GM19397 (cell line): ENCODE results near the gene NAA60.
"Not testable (repeated sequence)": the region's sequence is repeated elsewhere in the genome, so short reads cannot be mapped to it uniquely, and the experiment has no call there.

Experiments used
- ATAC-seq: cut with Tn5 transposase; IDR thresholded peaks from one replicate; pipeline ENCODE4 v1.9.1; 2021; ENCODE audit warnings: mild to moderate bottlenecking, moderate library complexity; ENCODE audit not compliant: unreplicated experiment

NAA60 gene

DNA sequence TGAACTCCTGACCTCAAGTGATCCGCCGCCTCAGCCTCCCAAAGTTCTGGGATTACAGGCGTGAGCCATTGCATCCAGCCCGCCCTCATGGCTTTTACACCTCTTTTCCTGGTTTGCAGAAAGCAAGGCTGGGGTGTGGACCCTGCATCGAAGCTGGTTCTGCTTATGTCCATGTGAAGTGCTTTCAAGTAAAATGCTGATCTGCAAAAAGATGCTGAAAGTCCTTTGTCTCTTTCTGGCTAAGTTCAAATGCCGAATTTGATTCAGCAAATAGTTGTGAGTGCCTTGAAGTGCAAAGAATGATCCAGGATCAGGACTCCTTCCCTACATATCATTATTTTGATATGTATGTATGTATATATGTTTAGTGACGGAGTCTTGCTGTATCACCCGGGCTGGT is 17.1 kb downstream of the NAA60 start:
- no peak for ATAC-seq

DNA sequence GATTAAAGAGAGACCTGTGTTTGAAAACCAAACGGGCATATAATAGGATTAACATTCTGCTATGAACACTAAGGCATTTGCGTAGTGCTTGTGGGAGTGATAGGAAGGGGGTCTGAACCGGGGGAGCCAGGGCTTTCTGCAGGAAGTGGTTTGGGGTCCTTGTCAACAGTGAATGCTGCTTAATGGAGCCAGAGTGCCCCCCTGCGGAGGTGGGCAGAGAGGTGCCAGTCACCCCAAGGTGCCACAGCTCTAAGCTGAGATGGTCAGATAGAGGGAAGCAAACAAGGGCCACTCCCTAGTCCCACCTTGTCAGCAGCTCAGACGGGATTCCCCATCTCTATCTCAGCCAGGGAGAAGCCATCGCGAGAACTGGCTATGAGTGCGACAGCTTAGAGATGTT is 17.7 kb downstream of the NAA60 start:
- no peak for ATAC-seq

DNA sequence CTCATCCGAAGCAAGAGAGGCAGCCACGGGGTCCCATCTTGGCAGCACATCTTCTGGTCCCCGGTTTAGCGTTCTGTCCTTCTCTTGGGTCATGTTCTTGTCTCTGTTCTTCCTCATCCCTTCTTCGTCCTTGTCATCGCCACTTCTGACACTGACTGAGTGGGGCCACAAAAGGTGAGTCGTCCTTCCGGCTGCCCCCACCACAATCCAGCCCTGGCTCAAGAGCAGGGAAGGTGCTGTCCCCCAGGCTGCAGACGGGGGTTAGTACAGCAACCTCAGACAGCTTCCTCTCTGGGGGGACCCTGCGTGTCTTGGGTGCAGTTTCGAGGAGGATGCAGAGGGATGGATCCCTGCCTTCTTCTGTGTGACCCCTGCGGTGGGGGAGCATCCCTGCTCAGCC is 21.8 kb downstream of the NAA60 start:
- ATAC-seq, result no peak

DNA sequence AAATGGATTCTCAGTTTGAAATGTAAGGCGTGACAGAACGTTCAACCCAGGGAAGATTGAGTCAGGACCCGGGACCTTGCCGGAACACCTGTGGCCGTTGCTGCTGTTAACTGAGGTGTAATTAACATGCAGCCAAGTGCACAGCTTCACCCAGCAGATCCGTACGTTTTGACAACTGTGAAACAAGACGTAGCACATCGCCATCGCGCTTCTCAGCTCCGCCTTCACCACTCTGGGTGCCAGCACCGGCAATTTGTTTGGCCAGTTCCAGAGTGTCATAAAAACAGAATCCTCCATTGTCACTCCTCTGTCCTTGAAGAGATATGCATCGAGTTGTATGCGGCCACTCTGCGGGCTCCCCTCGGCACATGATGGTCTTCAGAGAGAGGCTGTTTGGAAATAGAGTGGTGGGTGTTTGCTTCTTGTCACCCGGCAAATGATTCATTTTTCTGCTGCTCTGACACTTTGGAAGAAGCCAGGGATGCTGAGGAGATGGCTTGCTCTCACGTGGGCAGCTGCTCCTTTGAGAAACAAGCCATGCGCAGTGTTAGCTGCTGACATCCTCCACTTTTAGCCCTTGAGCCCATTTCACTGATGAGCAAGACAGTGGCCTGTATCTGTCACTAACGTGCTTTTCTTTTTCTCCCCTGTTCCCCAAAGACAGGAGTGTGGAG is 22.6 kb downstream of the NAA60 start:
- ATAC-seq, result no peak

DNA sequence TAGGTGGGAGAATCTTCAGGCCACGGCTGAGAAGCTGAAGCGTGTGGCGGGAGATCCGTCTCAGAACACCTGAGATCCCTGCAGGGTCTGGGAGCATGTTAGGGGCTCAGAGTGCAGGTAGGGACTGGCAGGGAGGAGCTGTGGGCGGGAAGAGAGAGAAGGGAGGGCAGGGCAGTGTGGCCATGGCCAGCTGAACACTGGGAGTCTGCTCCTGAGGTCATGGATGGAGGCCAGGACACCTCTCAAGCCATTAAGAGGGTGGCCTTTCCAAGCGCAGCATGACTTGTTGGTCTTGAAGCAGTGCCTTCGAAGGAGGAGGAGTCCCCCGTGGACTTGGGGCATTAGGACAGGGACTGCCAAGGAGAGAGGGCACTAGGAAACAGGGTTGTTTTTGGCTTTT is 23.7 kb downstream of the NAA60 start:
- ATAC-seq, result no peak

DNA sequence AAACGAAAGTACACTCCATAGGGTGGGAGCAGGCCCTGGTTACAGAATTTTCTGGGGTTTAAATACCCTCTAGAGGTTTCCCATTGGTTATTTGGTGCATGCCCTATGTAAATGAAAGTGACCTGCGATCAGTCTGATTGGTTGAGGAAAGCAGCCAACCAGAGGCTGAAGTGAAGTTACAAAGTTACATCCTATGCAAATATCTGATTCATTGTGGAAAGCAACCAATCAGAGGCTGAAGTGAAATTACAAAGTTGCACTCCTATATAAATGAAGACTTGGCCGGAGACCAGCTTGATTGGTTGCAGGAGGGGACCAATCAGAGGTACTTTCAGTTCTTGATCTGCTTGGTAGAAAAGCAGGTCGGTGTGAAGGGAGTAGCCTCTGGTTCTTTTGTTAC is 24.4 kb downstream of the NAA60 start:
- ATAC-seq, result no peak

DNA sequence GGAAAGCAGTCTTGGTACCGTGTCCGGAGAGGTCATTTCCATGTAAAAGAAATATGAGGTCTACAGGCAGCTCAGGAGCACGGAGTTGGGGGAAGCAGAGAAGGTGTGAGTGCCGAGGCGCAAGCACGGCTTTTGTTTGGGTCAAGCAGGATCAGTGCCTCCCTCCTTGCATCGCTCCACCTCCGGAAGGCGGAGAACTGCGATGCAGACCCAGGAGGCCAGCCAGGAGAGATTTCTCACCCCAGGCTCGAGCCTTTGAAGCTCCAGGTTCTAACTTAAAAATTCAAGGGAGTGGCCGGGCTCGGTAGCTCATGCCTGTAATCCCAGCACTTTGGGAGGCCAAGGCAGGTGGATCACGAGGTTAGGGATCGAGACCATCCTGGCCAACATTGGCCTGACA is 25.0 kb downstream of the NAA60 start:
- no peak for ATAC-seq

DNA sequence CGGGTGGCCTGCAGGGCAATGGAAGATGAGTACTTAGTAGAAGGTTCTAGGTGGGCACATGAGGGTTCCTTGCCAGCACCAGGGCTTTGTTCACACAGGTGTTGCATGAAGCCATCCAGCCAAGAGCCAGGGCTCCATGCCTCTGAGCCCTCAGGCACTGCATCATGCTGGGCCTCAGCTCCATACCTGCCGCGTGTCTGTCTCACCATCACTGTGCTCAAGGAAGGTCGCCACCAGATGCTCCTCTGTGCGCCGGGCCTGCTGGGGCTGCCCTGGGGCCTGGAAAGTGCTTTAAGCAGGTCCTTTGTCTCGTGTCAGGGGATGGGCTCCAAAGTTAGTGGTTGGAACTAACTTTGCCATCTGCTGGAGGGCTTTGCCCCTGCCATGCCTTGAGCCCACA is 26.3 kb downstream of the NAA60 start:
- no peak for ATAC-seq

DNA sequence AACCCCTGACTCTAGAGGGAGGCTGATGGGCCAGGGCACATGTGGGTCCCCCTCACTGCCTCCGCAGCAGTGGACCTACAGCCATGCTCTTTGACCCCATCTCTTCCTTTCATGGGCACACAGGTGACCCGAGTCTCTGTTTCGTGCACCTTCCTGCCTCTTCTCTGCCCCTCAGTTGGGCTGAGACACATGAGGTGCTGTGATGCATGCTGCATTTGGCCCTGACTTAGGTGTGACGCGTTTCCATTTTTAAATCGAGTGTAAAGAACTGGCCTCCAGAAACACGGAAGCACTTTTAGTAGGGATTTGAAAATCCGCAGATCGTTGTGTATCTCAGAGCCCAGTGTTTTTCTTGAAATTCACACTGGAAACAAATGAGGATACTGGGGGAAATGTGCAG is 27.2 kb downstream of the NAA60 start:
- ATAC-seq, result no peak

DNA sequence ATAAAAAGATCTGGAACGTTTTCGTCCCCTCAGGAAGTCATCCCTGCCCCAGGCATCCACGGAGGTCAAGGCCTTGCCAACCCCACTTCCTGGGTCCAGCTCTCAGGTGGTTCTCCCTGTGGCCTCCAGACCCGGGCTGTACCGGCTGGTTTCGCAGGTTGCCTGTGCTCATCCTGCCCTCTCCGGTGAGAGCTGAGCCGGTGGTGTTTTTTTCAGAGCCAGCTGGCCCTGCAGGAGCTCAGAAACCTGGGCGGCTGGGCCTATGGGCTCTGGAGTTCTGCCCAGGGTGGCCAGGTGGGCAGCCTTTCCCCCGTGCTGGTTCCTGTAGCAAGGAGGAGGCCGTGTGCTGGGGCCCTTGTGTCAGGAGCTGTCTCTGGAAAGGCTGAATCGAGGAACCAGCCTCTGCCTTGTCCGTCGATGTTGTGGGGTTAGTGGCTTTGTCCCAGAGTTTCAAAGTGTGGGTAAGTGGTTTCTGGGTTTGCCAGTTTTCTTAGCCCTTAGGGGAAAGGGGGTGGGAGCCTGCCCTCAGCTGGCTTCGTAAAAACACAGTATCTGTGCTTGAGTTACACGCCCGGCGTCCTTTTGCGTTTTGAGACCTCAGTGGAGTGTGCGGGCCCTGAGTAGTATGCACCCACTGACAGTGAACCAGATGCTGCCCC is 28.2 kb downstream of the NAA60 start:
- ATAC-seq, result no peak

DNA sequence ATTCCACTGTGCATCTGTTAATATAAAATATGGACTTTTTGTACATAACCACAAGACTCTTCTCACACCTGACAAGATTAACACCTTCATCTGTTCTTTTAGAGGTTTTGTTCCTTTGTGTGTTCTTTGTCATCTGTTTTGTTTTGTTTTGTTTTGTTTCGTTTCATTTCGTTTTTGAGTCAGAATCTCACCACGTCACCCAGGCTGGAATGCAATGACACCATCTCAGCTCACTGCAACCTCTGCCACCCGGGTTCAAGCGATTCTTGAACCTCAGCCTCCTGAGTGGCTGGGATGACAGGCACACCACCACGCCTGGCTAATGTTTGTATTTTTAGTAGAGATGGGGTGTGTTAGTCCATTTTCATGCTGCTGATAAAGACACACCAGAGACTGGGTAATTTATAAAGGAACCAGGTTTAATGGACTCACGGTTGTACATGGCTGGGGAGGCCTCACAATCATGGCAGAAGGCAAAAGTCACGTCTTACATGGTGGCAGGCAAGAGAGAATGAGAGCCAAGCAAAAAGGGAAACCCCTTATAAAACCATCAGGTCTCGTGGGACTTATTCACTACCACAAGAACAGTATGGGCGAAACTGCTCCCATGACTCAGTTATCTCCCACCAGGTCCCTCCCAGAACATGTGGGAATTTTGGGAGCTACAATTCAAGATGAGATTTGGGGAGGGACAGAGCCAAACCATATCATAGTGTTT is 29.6 kb downstream of the NAA60 start:
- no peak for ATAC-seq

DNA sequence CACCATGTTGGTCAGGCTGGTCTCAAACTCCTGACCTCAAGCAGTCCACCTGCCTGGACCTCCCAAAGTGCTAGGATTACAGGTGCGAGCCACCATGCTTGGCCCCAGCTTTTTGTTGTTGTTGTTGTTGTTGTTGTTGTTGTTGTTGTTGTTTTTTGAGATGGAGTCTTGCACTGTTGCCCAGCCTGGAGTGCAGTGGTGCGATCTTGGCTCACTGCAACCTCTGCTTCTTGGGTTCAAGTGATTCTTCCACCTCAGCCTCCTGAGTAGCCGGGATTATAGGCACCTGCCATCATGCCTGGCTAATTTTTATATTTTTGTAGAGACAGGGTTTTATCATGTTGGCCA is 30.1 kb downstream of the NAA60 start:
- not testable (repeated sequence) for ATAC-seq

DNA sequence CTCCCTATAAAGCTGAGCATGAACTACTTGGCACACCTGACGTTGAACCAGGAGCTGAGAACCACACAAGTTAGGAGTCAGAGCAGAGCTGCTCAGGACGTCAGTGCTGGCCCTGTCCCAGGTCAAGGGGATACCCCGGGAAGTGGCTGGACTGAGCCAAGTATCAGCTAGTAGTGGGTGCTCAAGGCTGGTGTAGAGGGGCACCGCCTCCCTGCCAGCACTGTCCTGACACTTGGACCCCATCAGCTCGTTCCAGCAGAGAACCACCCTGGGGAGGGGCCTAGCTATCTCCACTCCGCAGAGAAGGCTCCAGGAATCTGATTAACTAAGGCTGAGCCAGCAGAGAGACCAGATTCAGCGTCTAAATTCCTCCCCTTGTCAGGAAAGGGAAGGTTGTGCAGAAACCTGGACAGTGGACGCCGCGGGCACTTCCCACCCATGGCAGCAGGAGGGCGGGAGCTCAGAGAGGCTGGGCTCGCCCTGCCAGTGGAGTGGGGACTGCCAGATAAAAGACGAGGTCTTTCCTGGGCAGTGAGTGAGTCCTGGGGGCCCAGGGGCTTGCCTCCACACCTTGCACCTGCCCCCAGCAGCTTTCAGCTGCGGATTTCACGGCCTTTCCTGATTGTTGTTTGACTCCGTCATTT is 30.8 kb downstream of the NAA60 start:
- no peak for ATAC-seq

DNA sequence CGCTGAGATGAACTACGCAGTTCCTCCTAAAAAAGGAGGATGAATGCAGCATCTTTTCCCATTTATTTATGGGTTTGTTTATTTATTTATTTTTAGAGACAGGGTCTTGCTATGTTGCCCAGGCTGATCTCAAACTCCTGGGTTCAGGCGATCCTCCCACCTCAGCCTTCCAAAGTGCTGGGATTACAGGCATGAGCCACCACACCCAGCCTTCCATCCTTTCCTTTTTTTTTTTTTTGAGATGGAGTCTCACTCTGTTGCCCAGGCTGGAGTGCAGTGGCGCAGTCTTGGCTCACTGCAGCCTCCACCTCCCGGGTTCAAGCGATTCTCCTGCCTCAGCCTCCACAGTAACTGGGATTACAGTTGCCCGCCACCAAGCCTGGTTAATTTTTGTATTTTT is 31.4 kb downstream of the NAA60 start:
- not testable (repeated sequence) for ATAC-seq

DNA sequence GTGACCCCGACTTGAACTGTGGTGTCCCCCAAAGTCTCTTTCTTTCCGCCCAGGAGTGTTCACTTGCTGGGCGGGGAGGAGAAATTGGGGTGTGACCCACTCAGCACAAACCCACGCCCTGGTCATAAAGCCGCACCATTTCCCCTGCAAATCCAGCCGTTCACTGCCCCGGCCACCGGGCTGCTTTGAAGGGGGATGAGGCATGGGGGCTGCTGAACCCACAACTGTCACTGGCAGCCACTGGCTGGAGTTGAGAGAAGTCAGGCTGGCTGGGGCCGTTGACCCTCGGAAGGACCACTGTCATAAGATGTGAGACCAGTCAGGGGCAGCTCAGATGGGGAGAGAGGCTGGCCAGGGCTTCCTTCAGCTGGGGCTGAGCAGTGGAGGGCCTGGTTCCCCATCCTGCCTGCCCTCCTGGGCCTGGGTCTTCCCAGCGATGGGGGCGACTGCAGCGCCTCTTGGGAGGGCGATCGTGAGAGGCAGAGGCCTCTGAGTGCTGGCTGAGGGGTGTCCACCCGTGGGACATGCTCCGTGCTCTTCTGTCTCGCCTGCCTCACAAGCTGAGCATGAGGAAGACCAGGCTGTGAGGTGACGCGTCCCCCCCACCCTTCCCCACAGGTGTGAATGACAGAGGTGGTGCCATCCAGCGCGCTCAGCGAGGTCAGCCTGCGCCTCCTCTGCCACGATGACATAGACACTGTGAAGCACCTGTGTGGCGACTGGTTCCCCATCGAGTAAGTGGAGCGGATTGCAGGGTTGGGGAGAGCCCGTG is 32.3 kb downstream of the NAA60 start:
- no peak for ATAC-seq

DNA sequence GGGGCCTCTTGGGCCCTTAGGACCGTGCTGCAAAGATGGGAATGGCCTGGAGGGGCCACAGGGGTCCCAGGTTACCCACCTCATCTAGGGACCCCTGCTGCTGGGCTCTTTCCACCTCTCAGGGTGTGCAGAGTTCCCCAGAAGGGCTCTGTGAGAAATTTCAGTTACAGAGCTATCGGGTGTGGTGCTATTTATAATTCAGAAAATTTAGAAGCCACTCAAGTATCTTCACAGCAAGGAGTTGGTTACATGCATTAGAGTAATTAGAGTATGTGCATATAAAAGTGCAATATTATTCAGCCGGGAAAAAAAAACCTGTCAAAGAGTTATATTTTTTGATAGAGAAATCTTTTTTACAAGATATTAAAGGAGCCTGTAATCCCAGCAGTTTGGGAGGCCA is 32.9 kb downstream of the NAA60 start:
- no peak for ATAC-seq

DNA sequence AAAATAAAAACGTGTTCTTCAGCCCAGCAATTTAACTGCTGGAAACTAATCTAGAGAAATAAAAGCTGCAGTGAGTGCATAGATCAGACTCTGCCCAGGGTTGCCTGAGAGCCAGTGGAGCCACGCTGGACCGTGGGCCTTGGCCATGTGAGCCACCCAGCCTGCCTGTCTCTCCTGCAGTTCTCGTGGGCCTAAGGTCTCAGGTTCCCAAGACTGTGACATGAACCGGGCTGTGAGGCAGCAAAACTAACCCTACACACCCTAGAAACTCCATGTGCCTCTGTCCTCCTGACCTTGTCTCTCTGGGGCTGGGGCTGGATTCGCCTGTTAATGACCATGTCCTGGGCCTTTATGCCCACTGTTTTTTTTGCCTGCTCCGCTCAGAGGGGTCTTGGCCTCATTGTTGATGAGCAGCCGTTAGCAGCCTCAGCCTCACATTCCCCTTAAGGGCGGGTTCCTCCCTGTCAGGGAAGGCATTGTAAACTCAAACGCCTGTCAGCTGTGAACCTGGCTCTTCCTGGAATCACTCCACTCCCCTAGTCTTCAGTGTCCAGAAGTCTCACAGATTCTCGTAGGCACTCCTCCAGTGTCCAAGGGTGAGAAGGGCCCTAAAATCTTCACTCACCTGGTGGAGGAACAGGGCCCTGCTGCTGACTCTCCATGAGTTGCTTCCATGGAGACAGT is 34.9 kb downstream of the NAA60 start:
- ATAC-seq, result no peak

DNA sequence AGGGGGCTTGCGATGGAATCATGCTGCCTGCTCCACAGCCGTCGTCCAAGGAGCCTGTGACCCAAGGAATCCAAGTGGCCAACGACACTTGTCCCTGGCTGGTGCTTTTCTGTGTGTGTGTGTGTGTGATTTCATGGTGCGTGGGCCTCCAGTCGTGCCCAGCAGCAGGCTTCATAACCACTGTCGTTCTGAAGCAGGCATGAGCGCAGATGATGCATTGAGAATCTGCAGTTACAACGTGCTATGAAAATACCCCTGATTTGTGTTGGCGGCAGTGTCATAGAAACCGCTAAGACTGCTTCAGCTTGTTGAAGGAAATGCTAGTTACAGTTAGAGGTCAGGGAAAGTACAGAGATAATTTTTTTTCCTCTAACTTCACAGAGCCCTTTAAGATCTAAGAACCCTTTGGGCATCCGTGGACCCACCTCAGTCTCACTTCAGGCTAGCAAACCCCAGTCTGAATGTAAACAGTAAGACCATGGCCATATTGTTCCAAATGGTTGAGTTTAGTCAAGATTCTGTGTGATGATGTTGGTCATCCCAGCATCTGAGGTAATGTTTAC is 36.3 kb downstream of the NAA60 start:
- no peak for ATAC-seq

DNA sequence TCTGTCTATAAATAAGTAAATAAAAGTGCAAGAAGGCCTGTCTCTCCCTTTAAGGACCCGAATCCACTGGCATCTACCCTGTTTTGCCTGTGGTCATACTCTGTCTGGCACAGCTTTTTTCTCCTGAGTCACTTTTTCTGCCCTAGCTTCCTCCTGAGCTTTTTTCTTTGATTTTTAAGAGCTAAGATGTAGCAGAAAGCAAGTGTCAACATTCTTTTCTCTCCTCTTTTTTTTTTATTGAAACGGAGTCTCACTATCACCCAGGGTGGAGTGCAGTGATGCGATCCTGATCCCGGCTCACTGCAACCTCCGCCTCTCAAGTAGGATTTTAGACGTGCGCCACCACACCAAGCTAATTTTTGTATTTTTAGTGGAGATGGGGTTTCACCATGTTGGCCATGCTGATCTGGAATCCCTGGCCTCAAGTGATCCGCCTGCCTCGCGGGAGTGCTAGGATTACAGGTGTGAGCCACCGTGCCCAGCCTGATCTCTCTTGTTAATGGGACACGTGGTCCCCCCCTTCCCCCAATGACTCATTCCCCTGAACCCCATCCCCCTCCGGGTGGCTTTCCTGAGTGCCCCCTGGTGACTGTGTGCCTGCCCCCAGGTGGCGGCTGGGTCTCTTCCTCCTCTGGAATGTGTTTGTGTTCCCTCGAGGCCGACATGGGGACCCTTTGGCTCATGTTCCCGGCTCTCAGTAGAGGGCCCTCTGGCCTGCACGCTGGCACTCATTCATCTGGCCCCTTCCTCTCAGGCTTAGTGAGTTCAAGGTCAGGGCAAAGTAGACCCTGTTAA is 37.6 kb downstream of the NAA60 start:
- ATAC-seq, result no peak
